ENCODE measurements around the gene NOC3L.
"Not testable (repeated sequence)": the region's sequence is repeated elsewhere in the genome, so short reads cannot be mapped to it uniquely, and the experiment has no call there.

NOC3L gene

DNA sequence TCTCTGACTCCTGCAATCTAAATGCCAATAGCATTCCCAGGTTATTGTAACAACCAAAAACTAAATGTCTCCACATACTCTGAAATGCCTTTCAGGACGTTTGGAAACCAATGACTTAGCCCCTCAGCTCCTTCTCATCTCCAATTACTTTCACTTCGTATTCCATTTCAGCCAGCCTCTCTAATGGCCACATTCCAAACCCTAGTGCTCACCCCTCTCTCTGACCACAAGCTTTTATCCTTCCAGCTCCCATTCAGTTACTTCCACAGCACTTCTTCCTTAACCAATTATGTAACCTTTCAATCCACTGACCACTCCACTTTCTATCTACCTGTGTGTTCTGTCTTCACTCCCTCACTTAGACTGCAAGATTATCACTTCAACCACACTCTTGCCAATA is 4.3 kb downstream of the NOC3L start:
- no peak for DNase-seq

- DNase-seq, result peak; percentile 46
These were observed 5.5 kb downstream of the NOC3L start for GRCh38 chr10:94357193-94357592.

- DNase-seq, result no peak
These were observed 6.9 kb downstream of the NOC3L start for GRCh38 chr10:94355841-94356240.

DNA sequence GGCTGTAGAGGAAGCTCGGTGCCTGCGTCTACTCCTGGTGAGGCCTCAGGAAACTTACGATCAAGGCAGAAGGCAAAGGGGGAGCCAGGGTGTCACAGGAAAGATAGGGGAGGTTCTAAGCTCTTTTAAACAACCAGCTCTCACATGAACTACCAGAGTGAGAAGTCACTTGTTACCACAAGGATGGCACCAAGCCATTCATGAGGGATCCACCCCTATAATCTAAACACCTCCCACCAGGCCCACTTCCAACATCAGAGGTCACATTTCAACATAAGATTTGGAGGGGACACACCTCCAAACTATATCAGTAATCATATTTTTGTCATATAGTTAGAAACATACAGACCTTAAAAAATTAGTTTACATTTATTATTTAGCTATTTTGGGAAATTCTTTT is 9.4 kb downstream of the NOC3L start:
- no peak for DNase-seq

DNA sequence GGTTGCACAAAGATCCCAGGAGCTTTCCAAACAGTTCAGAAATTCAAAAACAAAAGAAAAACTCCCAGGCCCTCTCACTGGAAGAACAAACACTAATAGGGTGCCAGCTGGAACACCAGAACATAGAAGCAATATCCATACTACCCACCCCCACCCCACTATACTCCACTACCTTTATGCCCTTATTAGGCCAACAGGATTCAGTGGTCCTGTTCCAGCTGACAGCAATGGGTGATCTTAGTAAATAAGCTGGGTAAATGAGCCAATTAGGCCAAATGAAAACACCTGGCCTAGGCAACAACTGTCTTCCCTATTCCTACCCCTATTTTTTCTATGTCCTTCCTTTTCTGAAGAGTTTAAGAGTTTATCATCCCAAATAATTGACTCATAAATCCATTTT is 11.7 kb downstream of the NOC3L start:
- no peak for DNase-seq

DNA sequence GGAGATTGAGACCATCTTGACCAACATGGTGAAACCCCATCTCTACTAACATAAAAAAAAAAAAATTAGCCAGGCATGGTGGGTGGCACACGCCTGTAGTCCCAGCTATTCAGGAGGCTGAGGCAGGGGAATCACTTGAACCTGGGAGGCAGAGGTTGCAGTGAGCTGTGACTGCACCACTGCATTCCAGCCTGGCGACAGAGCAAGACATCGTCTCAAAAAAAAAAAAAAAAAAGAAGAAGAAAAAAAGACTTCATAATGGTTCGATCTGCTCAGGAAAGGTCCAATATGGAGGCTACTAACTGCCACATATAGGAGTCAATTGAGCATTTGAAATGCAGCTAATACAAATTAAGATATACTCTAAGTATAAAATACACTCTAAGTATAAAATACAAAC is 12.2 kb downstream of the NOC3L start:
- DNase-seq, result not testable (repeated sequence)

DNA sequence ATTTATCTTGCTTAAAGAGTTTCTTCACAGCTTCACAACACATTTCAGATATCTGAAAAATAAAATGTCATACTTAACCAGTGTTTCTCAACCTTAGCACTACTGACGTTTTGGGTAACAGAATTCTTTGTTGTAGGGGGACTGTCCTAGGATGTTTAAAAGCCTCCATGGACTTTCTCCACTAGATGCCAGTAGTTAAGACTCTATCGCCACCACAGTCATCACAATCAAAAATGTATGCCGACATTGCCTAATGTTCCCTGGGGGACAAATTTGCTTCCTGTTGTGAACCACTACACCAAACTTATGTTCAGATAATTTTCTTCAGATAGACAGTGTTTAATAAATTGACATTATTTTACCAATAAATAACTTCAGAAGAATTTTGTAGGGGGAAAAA is 13.4 kb downstream of the NOC3L start:
- DNase-seq, result no peak

GRCh38 chr10:94344522-94345122 is 18.1 kb downstream of the NOC3L start:
- no peak for DNase-seq

GRCh38 chr10:94343151-94343550 is 19.6 kb downstream of the NOC3L start:
- no peak for DNase-seq

- DNase-seq, result no peak
These were observed 27.9 kb downstream of the NOC3L start for GRCh38 chr10:94334857-94335256.

- no peak for DNase-seq
These were observed 29.7 kb downstream of the NOC3L start for GRCh38 chr10:94333051-94333450.

- DNase-seq, result no peak
These were observed 34.1 kb downstream of the NOC3L start for GRCh38 chr10:94328613-94329012.

DNA sequence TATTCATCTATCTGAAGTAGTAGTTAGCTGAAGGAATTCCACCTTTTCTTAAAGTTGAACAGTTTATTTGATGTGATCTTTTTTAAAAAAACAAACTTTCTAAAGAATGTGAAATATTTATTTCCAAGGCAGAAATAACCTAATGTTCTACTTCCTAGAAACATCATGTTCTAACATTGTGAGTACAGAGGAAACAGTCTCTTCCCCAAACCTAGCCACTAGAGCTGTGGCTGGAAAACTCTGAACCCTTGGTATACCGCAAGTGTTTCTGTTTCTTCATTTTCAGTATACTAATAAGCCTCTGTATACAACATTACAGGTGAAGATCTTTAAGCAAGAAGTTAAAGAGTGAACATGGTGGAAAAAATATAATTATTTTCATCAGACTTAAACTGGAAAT is 35.1 kb downstream of the NOC3L start:
- DNase-seq, result no peak

DNA sequence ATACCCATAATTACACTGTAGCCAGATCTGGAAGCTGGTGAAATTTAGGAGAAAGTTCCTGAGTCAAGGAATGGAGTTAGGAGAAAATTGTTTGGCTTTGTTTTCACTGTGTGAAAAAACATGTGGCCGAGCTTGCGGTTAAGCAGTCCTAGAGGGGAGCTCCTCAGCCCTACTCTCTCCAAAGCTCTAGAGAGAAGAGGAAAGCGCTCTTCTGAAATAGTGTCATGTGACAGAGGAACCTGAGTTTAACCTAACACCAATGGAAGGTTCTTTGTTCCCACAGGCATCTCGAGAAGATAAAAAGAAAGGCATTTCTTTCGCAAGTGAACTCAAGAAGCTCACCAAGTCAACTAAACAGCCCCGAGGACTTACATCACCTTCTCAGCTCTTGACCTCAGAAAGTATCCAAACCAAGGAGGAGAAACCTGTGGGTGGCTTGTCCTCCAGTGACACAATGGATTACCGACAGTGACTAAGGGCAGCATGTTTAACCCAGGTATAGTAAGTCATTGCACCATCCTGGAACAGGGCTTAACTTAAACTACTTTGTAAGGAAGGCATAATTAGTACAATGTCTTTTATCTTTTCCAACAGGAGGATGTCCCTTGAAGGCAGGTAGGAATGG is 38.0 kb downstream of the NOC3L start:
- no peak for DNase-seq

- DNase-seq, result peak; percentile 58
These were observed 42.3 kb downstream of the NOC3L start for GRCh38 chr10:94320285-94320914.

GRCh38 chr10:94316560-94316959 is 46.2 kb downstream of the NOC3L start:
- DNase-seq, result no peak

DNA sequence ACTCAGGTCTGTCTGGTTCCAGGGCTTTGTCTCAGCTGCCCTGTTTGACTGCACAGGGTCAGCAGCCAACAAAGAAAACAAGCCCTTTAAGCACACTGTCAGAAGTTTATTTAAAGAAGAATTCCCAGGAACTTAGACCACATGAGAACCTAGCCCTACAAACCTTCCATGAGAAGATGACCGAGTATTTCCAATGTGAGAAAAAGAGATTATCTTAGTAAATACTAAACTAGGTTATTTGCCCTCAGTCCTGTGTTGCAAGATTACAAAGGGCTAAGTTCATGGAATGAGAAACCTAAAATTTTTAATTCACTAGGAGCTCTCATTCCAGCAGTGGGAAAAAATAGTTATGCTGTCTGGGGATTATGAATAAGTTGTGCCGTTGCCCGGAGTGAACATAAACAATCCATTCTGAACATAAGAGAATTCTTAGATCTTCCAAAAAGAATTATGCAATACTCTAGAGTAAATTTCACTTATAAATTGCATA is 46.7 kb downstream of the NOC3L start:
- DNase-seq, result no peak

- DNase-seq, result no peak
These were observed 47.7 kb downstream of the NOC3L start for GRCh38 chr10:94315024-94315451.

- no peak for DNase-seq
These were observed 52.4 kb downstream of the NOC3L start for GRCh38 chr10:94310369-94310768.

DNA sequence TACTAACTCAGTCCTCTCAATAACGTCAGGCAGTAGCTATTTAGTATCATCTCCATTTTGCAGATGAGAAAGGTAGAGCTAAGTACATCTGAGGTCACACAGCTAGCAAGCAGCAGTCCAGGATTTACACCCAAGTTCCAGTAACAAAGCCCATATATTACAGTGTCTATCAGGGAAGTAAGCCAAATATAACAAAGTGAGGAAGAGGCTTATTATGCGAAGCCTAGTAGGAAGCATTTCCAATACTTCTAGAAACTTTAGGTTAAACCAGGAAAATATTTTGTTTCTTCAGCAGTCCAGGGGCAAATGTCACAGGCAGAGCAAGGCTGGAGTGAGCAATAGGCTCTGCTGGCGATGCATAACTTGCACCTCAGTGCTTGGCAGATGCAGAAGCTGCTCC is 53.9 kb downstream of the NOC3L start:
- no peak for DNase-seq

DNA sequence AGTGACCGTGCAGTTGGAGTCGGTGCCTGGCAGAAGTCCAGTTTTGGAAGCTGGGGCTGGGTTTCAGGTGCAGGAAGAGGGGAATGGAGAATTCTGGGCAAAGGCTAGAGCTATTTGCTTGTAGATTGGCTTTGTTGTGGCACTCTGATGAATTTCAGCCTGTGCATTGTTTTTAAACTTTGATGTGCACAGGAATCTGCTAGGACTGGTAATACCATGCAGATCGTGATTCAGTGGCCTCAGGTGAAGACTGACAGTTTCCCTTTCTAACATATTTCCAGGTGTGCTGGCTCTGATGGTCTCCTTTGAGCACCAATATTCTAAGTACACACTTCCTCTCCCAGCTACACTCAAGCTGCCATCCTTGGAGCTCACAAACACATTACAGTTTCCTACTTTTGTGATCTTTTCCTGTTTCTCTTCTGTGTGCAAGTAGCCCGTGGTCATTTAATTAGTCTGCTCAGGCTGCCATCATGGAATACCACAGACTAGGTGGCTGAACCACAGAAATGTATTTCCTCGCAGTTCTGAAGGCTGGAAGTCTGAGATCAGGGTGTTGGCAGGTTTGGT is 55.6 kb downstream of the NOC3L start:
- DNase-seq, result no peak

DNA sequence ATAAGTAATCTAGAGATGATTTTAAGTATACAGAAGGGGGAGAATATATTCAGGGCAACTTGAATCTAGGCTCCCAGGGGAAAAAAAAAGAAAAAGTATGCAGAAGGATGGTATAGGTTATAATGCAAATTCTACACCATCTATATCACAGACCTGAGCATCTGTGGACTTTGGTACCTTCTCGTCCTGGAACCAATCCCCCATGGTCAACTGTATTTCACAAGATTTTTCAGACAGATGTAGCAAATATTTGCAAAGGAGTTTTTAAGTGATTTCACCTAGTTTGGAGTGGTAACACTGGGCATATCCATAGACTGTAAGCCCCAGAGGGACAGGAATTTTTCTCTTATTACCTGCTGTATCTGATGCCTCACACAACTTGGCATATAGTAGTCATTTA is 58.8 kb downstream of the NOC3L start:
- no peak for DNase-seq

GRCh38 chr10:94300042-94300441 is 62.7 kb downstream of the NOC3L start:
- no peak for DNase-seq

- DNase-seq, result peak; percentile 63
These were observed 63.3 kb downstream of the NOC3L start for GRCh38 chr10:94299417-94299816.
